ENCODE results near the gene UBE2E1. TPM values are rescaled to one million over a fixed set of nuclear protein-coding genes. Genes with fewer than 3 reads are reported as not detected.

Gene UBE2E1
- total RNA-seq, 1 donor from 2014 or later: 124 TPM

- FAIRE-seq: no peak
- H3K4me3 ChIP-seq (ENCODE audit: low read depth, low read length): no peak overlapping the region
- TF ChIP-seq CTCF (IDR thresholded peaks at IDR 0.05; ENCODE audit: insufficient read depth, low read length, severe bottlenecking): no peak
- DNase-seq (ENCODE audit: low read depth): no peak
- no peaks in the 10 kb centered on the region for H3K36me3 ChIP-seq (ENCODE audit: control insufficient read depth, insufficient read depth, low read length)
- no peaks in the 10 kb centered on the region for H3K27me3 ChIP-seq (ENCODE audit: control insufficient read depth, insufficient read depth, low read length)
Observed at GRCh38 chr3:23835802-23836201, 30.0 kb downstream of the UBE2E1 start.

DNA sequence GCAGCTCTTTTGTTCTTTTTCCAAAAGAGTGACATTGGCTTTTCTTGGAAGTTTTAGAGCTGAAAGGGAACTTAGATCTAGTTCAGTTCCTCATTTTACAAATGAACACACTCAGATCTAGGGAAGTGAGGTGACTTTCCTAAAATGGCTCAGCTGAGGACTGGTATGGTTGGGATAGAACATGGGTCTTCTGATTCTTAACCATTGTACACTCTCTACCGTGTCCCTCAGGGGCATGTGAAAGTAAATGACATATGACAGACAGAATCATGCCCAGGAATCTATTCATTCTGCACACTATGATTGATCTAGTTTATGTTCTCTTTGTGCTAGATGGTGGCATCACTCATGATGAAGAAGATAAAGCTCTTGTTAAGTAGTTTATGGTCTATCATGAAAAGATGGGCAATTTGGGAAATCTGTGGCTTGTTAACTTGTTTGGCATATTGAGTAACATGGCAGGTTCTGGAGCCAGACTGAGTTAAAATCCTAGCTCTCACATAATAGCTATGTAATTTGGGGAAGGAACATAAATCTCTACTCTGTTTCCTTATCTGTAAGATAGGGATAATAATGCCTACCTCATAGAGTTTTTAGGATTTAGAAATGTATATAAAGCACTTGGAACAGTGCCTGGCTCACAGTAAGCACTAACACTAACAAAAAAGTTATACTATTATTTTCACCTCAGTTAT, 30.9 kb downstream of the UBE2E1 start:
- no peaks in the 10 kb centered on the region for H3K36me3 ChIP-seq (ENCODE audit: control insufficient read depth, insufficient read depth, low read length)
- TF ChIP-seq CTCF (IDR thresholded peaks at IDR 0.05; ENCODE audit: insufficient read depth, low read length, severe bottlenecking): no peak
- FAIRE-seq: no peak

DNA sequence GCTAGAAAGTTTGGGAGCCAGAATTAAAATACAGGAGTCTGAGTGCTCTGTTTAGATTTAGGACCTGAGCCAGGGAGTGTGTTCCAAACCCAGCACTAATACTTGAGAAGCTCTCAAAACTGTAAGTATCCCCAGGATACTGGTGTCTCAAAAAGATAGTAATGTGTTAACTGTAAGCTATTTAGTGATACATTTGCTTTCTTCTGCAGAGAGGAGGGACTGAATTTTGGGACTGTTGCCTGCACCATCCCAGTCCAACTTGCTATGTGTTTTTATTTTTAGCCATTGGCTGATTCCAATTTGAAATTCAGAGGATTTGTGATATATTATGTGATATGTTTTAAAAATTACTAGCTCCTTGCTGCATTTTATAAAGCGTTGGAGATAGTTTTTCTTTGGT, 31.5 kb downstream of the UBE2E1 start:
- FAIRE-seq (no peak), DNase-seq (ENCODE audit: low read depth) (no peak)
- TF ChIP-seq CTCF (IDR thresholded peaks at IDR 0.05; ENCODE audit: insufficient read depth, low read length, severe bottlenecking): no peak
- Histone ChIP-seq H3K4me3 (ENCODE audit: low read depth, low read length) (no peak overlapping the region), H3K36me3 (ENCODE audit: control insufficient read depth, insufficient read depth, low read length) (no peaks in the 10 kb centered on the region), H3K27me3 (ENCODE audit: control insufficient read depth, insufficient read depth, low read length) (no peaks in the 10 kb centered on the region)

More for the DNA sequence above, 30.9 kb downstream of the UBE2E1 start:
- DNase-seq (ENCODE audit: low read depth): no peak
- Histone ChIP-seq H3K4me3 (ENCODE audit: low read depth, low read length) (no peak overlapping the region), H3K27me3 (ENCODE audit: control insufficient read depth, insufficient read depth, low read length) (no peaks in the 10 kb centered on the region)

- H3K36me3 ChIP-seq (ENCODE audit: control insufficient read depth, insufficient read depth, low read length): no peaks in the 10 kb centered on the region
- H3K27me3 ChIP-seq (ENCODE audit: control insufficient read depth, insufficient read depth, low read length): no peaks in the 10 kb centered on the region
- H3K4me3 ChIP-seq (ENCODE audit: low read depth, low read length): no peak overlapping the region
- DNase-seq (ENCODE audit: low read depth) (no peak), FAIRE-seq (no peak)
- TF ChIP-seq CTCF (IDR thresholded peaks at IDR 0.05; ENCODE audit: insufficient read depth, low read length, severe bottlenecking): no peak
Observed at GRCh38 chr3:23837691-23838090, 31.9 kb downstream of the UBE2E1 start.

DNA sequence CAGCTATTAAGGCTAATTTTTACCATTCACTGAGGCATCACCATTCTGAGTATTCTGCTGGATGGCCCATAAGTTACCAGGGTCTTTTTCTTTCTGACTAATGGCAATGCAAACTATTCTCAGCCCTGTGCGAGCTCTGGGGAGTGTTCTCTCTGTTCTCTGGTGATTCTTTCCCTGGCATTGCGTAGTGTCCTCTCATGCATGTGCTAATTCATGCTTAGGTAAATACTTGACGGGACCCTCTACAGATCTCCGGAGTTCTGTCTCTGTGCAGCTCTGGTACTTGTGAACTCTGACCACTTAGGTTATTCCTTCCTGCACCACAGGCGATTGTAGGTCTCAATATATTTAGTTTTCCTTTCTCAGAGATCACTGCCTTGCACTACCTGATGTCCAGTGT, 34.8 kb downstream of the UBE2E1 start:
- Histone ChIP-seq H3K36me3 (ENCODE audit: control insufficient read depth, insufficient read depth, low read length) (no peaks in the 10 kb centered on the region), H3K27me3 (ENCODE audit: control insufficient read depth, insufficient read depth, low read length) (no peaks in the 10 kb centered on the region), H3K4me3 (ENCODE audit: low read depth, low read length) (no peak overlapping the region)
- FAIRE-seq (no peak), DNase-seq (ENCODE audit: low read depth) (no peak)
- TF ChIP-seq CTCF (IDR thresholded peaks at IDR 0.05; ENCODE audit: insufficient read depth, low read length, severe bottlenecking): no peak

- no peaks in the 10 kb centered on the region for H3K36me3 ChIP-seq (ENCODE audit: control insufficient read depth, insufficient read depth, low read length)
- H3K27me3 ChIP-seq (ENCODE audit: control insufficient read depth, insufficient read depth, low read length): no peaks in the 10 kb centered on the region
- no peak for TF ChIP-seq CTCF (IDR thresholded peaks at IDR 0.05; ENCODE audit: insufficient read depth, low read length, severe bottlenecking)
- DNase-seq (ENCODE audit: low read depth): no peak
- no peak for FAIRE-seq
- H3K4me3 ChIP-seq (ENCODE audit: low read depth, low read length): no peak overlapping the region
Observed at GRCh38 chr3:23843869-23844268, 38.1 kb downstream of the UBE2E1 start.

All from bronchial epithelial cell (primary cell).